H1 (cell line): Measurements from ENCODE around the gene MRM2. TPM values are rescaled to one million over a fixed set of nuclear protein-coding genes. Genes with fewer than 3 reads are reported as not detected.

ENCODE experiments used
- BRCA1 ChIP-seq: IDR thresholded peaks from 2 replicates; pipeline ENCODE4 v1.6.1; 2012; ENCODE audit warnings: low read depth, low read length, improper control_type of control experiment
- CHD7 ChIP-seq: fragments of 300-600 bp; sonication (generic); IDR thresholded peaks from 2 replicates; pipeline ENCODE4 v1.7.1; 2012; ENCODE audit warnings: low read length, moderate library complexity, mild to moderate bottlenecking, inconsistent platforms; ENCODE audit not compliant: insufficient replicate concordance
- E2F6 ChIP-seq: IDR thresholded peaks from 2 replicates; pipeline ENCODE4 v1.6.1; 2012; ENCODE audit warnings: inconsistent platforms
- KDM1A ChIP-seq: fragments of 200-600, 300-600 bp; sonication (generic); IDR thresholded peaks from 2 replicates; pipeline ENCODE4 v1.7.1; 2016; ENCODE audit warnings: mild to moderate bottlenecking, low read length, borderline replicate concordance
- RBBP5 ChIP-seq: IDR thresholded peaks from 2 replicates; pipeline ENCODE4 v1.7.1; 2012; ENCODE audit warnings: low read depth, mild to moderate bottlenecking, inconsistent platforms, low read length, moderate library complexity, borderline replicate concordance
- SIN3A ChIP-seq, 2 experiments: IDR thresholded peaks in 1 of 2; conservative IDR thresholded peaks in 1 of 2; 2 replicates each; pipeline ENCODE4 v1.6.1; 2011 to 2012; ENCODE audit warnings: low read length in 2 of 2, improper control_type of control experiment in 1 of 2, low read depth in 1 of 2, mild to moderate bottlenecking in 1 of 2
- SIX5 ChIP-seq: IDR thresholded peaks from 2 replicates; pipeline ENCODE4 v1.6.1; 2011; ENCODE audit warnings: mild to moderate bottlenecking, low read depth, low read length
- SRF ChIP-seq: IDR thresholded peaks from 2 replicates; pipeline ENCODE4 v1.6.1; 2011; ENCODE audit warnings: mild to moderate bottlenecking, low read depth, low read length, moderate library complexity
- TEAD4 ChIP-seq: IDR thresholded peaks from 2 replicates; pipeline ENCODE4 v1.6.1; 2012; ENCODE audit warnings: low read depth, low read length, inconsistent platforms, mixed read lengths
- polyA plus RNA-seq, 7 experiments: library from polyadenylated mRNA; depleted of rRNA in 3 of 7; stranded (reverse) in 5 of 7; unstranded in 2 of 7; fragments of >200 nt in 5 of 7; fragments of 200-250 nt in 2 of 7; gene quantifications; 1 replicate in 5 of 7; 2 replicates in 1 of 7; 4 replicates in 1 of 7; pipeline versions ENCODE4 v1.2.1 to v1.2.3, GENCODE V29; 2011 to 2013; ENCODE audit warnings: missing spikeins in 2 of 7, mixed read lengths in 2 of 7
- total RNA-seq: library from RNA; stranded (reverse); fragmentation: NEBNext Ultra II Directional; extraction: Animal tissue kit (Norgen Biotek cat#: 25700); gene quantifications from 2 replicates; pipeline ENCODE4 v1.2.1, GENCODE V29; 2021

The MRM2 gene
- total and polyA plus RNA-seq, 2 of the 8 experiments (the other 6 are each of a cell fraction or from before 2014, with no cell fraction given) = 17.2 to 38.6 TPM

GRCh38 chr7:2205036-2205780 is 36.8 kb downstream of the MRM2 start (continued):
- TF ChIP-seq CHD7 (no peak), SRF (no peak), E2F6 (no peak), BRCA1 (no peak), KDM1A (no peak), TEAD4 (no peak), RBBP5 (no peak), SIX5 (no peak), SIN3A (conservative IDR thresholded peaks at IDR 0.05 in 1 of 2, IDR thresholded peaks at IDR 0.05 in 1 of 2; ENCODE audit: low read depth in 1 of 2, low read length in 2 of 2) (no peak)
